22Rv1 (cell line): Measurements from ENCODE around the gene COLEC12.

Experiments
- ZFX ChIP-seq: fragments of 450-650 bp; IDR thresholded peaks from 2 replicates; pipeline ENCODE4 v1.6.1; 2017; ENCODE audit warnings: antibody characterized with exemption, borderline replicate concordance
- TF ChIP-seq, protein P1 (sequence below): fragments of 450-650 bp; IDR thresholded peaks from 2 replicates; pipeline ENCODE4 v1.5.1; 2017; ENCODE audit warnings: mild to moderate bottlenecking

DNA sequence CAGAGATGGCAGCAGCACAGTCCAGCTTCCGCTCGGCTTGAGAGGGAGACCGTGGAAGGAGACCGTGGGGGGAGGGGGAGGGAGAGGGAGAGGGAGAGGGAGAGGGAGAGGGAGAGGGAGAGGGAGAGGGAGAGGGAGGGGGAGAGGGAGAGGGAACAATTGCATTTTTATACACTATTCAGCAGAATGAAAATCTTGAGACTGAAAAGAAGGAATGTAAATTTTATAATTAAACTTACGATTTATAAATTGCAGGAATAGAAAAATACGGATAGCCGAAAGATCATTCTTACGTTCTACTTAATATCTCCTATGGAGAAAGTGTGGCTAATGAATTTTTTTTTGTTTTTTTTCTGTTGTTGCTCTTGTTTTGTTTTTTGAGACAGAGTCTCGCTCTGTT is 12.5 kb upstream of the COLEC12 start:
- TF ChIP-seq, protein P1, sequence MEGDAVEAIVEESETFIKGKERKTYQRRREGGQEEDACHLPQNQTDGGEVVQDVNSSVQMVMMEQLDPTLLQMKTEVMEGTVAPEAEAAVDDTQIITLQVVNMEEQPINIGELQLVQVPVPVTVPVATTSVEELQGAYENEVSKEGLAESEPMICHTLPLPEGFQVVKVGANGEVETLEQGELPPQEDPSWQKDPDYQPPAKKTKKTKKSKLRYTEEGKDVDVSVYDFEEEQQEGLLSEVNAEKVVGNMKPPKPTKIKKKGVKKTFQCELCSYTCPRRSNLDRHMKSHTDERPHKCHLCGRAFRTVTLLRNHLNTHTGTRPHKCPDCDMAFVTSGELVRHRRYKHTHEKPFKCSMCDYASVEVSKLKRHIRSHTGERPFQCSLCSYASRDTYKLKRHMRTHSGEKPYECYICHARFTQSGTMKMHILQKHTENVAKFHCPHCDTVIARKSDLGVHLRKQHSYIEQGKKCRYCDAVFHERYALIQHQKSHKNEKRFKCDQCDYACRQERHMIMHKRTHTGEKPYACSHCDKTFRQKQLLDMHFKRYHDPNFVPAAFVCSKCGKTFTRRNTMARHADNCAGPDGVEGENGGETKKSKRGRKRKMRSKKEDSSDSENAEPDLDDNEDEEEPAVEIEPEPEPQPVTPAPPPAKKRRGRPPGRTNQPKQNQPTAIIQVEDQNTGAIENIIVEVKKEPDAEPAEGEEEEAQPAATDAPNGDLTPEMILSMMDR: no peak
- TF ChIP-seq ZFX: no peak
